Measurements from ENCODE around the gene USP54.
"Not testable (repeated sequence)": the region's sequence is repeated elsewhere in the genome, so short reads cannot be mapped to it uniquely, and the experiment has no call there.

Gene USP54

DNA sequence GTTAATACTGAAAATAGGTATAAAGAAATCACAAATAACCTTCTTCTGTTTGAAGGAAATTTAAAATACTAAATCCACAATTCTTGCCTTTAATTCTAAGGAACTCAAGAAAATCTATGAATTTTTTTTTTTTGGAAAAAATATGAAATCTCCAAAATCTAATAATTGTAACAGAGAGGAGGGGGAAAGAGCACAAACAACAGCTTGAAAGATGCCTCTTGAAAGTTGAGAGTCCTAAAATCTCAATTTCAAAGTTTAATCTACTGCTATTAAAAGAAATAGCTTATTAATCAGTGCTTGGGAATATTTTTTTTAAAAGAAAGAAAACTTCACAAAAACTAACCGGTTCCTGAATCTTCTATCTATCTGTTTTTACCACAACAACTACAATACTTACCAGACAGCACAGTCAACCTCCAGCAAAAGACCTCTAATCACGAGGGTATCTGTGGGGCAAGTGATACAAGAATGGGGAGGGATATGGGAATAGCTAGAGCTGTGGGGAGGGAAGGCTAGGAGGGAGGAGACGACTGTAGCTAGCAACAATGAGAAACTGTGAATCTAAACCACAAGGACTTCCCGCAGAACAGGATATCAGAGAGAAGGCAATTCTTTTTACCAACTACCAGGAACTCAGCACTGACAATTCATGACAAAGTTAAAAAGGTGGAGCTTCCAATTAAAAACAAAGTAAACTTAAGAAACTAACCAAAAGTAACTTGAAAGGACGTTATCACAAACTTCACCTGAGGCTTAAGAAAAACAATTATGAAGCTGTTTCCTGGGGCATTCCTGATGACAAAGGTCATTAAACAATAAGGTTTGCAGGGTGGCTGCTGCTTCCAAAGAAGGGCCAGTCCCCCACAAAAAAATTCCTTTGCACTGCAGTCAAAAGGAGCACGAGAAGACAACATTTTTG lies at the start of gene USP54:
TSS of gene USP54 (minus strand) at position 462 of the 919 bp plus-strand sequence. CDS start 15,684 bp downstream, outside the sequence.
- no peak for DNase-seq

DNA sequence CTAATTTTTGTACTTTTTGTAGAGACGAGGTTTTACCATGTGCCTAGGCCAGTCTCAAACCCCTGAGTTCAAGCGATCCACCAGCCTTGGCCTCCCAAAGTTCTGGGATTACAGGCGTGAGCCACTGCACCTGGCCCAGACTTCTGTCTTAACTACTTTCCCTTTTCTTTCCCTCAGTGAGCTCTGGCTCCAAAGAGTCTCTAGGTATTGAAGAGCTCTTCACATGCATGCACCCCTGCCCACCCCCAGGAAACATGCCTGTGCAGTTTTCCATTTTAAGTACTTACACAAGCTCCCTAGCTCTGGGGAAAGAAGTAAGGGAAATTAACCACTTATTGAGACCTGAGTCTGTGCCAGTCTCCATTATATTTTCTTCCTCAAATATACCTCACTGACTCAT lies 48.1 kb upstream of the USP54 start:
- no peak for DNase-seq

GRCh38 chr10:73635781-73636180 lies 44.6 kb upstream of the USP54 start:
- DNase-seq: no peak

DNA sequence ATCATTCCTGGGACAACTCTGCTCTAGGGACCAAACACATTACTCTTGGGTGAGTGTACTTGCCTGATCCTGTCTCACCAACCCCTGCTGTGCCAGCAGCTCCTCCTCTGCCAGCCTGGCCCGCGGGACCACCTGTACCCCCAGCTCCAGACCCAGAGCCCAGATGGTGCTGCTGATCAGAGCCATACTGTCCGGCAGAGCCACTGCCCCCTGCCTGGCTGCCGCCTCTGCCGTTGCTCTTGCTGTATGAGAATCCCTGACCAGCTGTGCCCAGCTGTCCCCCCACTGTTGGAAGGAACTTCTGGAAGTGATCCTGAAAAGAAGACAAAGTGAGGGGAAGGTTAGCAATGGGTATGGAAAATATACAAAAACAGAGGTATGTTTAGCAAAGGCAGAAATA lies 43.3 kb upstream of the USP54 start:
- DNase-seq: no peak

DNA sequence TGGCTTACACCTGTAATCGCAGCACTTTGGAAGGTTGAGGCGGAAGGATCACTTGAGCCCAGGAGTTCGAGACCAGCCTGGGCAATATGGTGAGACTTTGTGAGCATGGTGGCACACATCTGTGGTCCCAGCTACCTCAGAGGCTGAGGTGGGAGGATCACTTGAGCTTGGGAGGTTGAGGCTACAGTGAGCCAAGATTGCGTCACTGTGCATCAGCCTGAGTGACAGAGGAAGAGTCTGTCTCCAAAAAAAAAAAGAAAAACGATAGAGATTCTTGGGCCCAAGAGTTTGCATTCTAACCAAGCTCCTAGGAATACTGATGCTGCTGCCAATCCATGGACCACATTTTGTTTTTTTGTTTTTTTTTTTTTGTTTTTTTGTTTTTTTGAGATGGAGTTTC lies 38.0 kb upstream of the USP54 start:
- DNase-seq: no peak

DNA sequence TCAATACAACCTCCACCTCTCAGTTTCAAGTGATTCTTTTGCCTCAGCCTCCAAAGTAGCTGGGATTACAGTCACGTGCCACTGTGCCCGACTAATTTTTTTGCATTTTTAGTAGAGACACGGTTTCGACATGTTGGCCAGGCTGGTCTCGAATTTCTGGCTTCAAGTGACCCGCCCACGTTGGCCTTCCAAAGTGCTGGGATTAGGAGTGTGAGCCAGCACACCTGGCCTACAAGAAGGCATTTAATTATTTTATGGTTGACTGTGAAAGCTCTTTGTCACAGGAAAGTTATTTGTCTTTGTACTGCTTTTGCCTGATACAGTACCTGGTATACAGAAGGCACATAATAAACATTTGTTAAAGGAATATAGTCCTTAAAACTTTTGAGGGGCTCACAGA lies 37.3 kb upstream of the USP54 start:
- no peak for DNase-seq

DNA sequence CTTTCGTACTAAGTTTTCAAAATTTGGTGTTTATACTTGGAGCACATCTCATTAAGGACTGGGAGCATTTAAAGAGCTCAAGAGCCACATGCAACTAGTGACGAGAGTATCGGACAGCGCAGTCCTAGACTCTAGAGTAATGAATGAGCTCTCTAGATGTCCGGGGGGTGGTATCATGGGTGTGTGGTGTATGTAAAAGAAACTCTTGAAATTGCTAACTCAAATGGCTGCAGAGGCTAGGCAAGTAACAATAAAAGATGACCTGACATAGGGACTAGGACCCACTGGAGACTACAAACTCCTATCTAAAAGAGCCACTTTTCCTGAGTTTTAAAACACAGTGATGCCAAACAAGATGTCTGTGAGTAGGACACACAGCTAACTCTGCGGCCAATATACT lies 36.2 kb upstream of the USP54 start:
- DNase-seq: no peak

DNA sequence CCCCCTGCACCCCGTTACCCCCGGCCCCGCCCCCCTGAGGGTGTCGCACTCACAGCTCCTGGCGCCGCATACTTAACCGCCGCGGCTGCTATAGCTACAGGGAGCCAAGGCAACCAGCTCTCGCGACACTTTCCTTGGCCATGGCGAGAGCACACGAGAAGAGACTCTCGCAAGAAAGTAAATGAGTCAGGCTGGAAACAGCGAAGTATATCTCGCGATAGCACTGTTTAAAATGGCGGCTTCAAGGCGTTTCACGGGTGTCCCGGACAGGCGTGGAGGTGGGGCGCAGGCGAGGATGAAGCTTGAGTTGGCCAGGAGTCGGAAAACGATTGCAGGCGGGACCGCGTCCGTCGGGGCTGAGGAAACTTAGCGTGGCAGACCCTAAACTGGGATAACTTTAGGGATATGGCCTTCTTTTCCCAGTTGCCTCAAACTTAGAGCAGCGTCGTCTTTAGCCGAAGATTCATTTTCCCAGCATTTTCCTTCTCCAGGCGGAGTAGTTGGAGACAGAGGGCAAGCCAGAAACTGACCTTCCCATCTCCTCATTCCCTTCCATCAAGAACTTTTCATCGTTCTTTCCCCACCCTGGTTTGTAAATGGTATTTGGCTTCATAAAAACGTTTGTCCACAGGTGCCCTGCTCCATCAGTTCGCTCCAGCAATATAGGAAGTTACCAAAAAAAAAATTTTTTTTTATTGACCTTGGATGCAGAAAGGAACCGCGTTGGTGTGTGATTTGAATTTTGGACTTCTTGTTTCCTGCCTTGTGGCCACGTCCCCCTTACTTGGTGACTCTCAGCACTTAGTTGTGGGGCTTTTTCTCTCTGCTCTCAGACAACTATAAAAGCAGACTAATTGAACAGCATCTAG lies 35.0 kb upstream of the USP54 start:
- peak; percentile 87 for DNase-seq

- DNase-seq: no peak
Measured at GRCh38 chr10:73625004-73625883, 34.1 kb upstream of the USP54 start.

GRCh38 chr10:73623056-73623455 lies 31.9 kb upstream of the USP54 start:
- no peak for DNase-seq

GRCh38 chr10:73620974-73621373 lies 29.8 kb upstream of the USP54 start:
- DNase-seq: not testable (repeated sequence)

- DNase-seq: not testable (repeated sequence)
Measured at GRCh38 chr10:73617143-73617542, 26.0 kb upstream of the USP54 start.

DNA sequence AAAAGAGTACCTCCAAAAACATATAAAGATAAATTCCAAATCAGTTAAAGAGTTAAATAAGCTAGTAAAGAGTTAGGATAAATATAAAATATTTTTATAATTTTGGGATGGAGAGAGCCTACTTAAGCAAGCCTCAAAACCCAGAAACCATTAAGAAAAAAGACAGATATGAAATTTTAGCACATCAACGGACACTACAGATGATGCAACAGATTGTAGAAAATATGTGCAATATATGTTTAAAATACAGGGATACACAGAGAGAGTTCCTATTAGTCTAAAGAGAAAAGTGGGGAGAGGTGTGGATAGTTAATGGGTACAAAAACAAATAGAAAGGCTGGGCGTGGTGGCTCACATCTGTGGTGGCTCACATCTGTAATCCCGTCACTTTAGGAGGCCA lies 23.6 kb upstream of the USP54 start:
- no peak for DNase-seq

GRCh38 chr10:73609116-73609515 lies 18.0 kb upstream of the USP54 start:
- DNase-seq: no peak

GRCh38 chr10:73601486-73601921 lies 10.4 kb upstream of the USP54 start:
- DNase-seq: no peak

- DNase-seq: no peak
Measured at GRCh38 chr10:73597346-73597745, 6.2 kb upstream of the USP54 start.

DNA sequence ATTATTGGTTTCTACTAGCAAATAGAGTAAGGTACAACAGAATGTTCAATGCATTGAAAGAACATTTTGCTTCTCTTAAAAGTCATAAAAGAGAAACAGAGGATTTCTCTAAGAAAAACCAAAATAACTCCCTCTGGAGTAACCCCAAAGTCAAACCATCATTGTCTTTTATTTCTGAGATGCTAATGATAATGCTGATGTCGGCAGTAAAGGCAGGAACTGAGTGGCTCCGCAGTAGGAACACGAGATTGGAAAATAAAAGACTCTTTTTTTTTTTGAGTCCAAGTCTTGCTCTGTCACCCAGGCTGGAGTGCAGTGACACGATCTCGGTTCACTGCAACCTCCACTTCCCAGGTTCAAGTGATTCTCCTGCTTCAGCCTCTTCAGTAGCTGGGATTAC lies 2.7 kb upstream of the USP54 start:
- DNase-seq: no peak

- DNase-seq: no peak
Measured at GRCh38 chr10:73593110-73593509, 2.0 kb upstream of the USP54 start.

- DNase-seq: peak; percentile 46
Measured at GRCh38 chr10:73591935-73592699, 975 bp upstream of the USP54 start.

GRCh38 chr10:73589563-73590126 lies 1.5 kb downstream of the USP54 start:
- DNase-seq: no peak

GRCh38 chr10:73588656-73589055 lies 2.5 kb downstream of the USP54 start:
- DNase-seq: no peak

GRCh38 chr10:73586583-73586984 lies 4.6 kb downstream of the USP54 start:
- no peak for DNase-seq

Measured in NCI-H1436 treated with DMSO at 0.1 percent for 48 hours (cell line).